Gastrocnemius medialis (tissue), 4 donors: ENCODE measurements around the gene AGPAT3. TPM values are rescaled to one million over a fixed set of nuclear protein-coding genes. Genes with fewer than 3 reads are reported as not detected.
A peak's percentile ranks its signal among the peaks of the same experiment; 100 is the strongest.

Experiments used
- ATAC-seq, 2 donors: fragments of 150-250 bp; one replicate each; pipeline ENCODE4 v1.9.1; 2016
- DNase-seq, 2 donors: peaks; one replicate each; pipeline ENCODE4 v3.0.0-alpha.2; 2019
- H3K27ac ChIP-seq, 4 donors: fragments of 200-600 bp; sonication (generic); 1 replicate in 1 of 4; 2 replicates in 3 of 4; pipeline ENCODE4 v1.5.1; 2016 to 2018; ENCODE audit warnings: mild to moderate bottlenecking in 2 of 4, moderate library complexity in 1 of 4
- H3K27me3 ChIP-seq, 3 donors: fragments of 200-600 bp; sonication (generic) in 2 of 3; 1 replicate in 1 of 3; 2 replicates in 2 of 3; pipeline versions ENCODE4 v1.5.1 to v1.6.0; 2016 to 2019; ENCODE audit warnings: mild to moderate bottlenecking in 1 of 3, moderate library complexity in 1 of 3
- H3K36me3 ChIP-seq, 2 donors: fragments of 200-600 bp; sonication (generic) in 1 of 2; one replicate each; pipeline ENCODE4 v1.5.1; 2017 to 2018
- H3K4me1 ChIP-seq, 2 donors: fragments of 200-600 bp; sonication (generic) in 1 of 2; one replicate each; pipeline ENCODE4 v1.5.1; 2016 to 2017; ENCODE audit warnings: mild to moderate bottlenecking in 2 of 2
- H3K4me3 ChIP-seq, 4 donors: fragments of 200-600 bp; sonication (generic) in 3 of 4; 1 replicate in 1 of 4; 2 replicates in 3 of 4; pipeline ENCODE4 v1.5.1; 2016 to 2019; ENCODE audit warnings: mild to moderate bottlenecking in 2 of 4
- H3K9me3 ChIP-seq, 3 donors: fragments of 200-600 bp; sonication (generic) in 2 of 3; 1 replicate in 1 of 3; 2 replicates in 2 of 3; pipeline ENCODE4 v1.5.1; 2016 to 2019
- POLR2A ChIP-seq, 2 donors: fragments of 450-650 bp; IDR thresholded peaks; one replicate each; pipeline ENCODE4 v1.6.1; 2017; ENCODE audit warnings: antibody characterized with exemption in 2 of 2, mild to moderate bottlenecking in 2 of 2, moderate library complexity in 2 of 2
- in situ Hi-C, 4 donors: fragments of 200-750 bp; cut with MboI; loops; one replicate each; pipeline versions ENCODE4 v1.15.0 to v1.8.0; 2017; ENCODE audit warnings: low sequenced_read_pairs in 4 of 4
- intact Hi-C: fragments of 100-400 bp; cut with DNase I; formaldehyde crosslinking; loops from one replicate; pipeline ENCODE4 v1.15.1; 2023; ENCODE audit warnings: low total_unique reads
- total RNA-seq, 4 donors: library from RNA; depleted of rRNA; stranded (reverse); fragments of >200 nt; gene quantifications; one replicate each; pipeline versions ENCODE4 v1.1.0 to v1.2.3, GENCODE V29; 2016
- TF ChIP-seq, protein P1 (sequence below), 5 experiments: fragments of 450-650 bp in 3 of 5; fragments of 200-600 bp in 2 of 5; sonication (generic) in 2 of 5; IDR thresholded peaks in 4 of 5; conservative IDR thresholded peaks in 1 of 5; 1 replicate in 4 of 5; 2 replicates in 1 of 5; pipeline ENCODE4 v1.5.1; 2016 to 2019; ENCODE audit warnings: antibody characterized with exemption in 5 of 5, mild to moderate bottlenecking in 3 of 5, moderate library complexity in 3 of 5

AGPAT3 gene
- total RNA-seq, 4 donors from 2014 or later: 44.2 to 102 (median 59.3) TPM

GRCh38 chr21:43948740-43949498 lies 83.9 kb downstream of the AGPAT3 start:
- Histone ChIP-seq H3K4me3 (no peak overlapping the region), H3K4me1 (peaks cover 18 to 21% of the 10 kb centered on the region in 2 donors), H3K9me3 (no peaks in the 10 kb centered on the region), H3K27ac (no peak overlapping the region), H3K36me3 (no peaks in the 10 kb centered on the region), H3K27me3 (no peaks in the 10 kb centered on the region)
- DNase-seq (no peak), ATAC-seq (no peak)
- intact Hi-C loops (no loop called here), in situ Hi-C loops (loop anchor here in 1 of 4 donors (25.0 kb wide), 1 partner anchor 112 kb away; no protein-coding TSS in a partner anchor)
- TF ChIP-seq, protein P1, sequence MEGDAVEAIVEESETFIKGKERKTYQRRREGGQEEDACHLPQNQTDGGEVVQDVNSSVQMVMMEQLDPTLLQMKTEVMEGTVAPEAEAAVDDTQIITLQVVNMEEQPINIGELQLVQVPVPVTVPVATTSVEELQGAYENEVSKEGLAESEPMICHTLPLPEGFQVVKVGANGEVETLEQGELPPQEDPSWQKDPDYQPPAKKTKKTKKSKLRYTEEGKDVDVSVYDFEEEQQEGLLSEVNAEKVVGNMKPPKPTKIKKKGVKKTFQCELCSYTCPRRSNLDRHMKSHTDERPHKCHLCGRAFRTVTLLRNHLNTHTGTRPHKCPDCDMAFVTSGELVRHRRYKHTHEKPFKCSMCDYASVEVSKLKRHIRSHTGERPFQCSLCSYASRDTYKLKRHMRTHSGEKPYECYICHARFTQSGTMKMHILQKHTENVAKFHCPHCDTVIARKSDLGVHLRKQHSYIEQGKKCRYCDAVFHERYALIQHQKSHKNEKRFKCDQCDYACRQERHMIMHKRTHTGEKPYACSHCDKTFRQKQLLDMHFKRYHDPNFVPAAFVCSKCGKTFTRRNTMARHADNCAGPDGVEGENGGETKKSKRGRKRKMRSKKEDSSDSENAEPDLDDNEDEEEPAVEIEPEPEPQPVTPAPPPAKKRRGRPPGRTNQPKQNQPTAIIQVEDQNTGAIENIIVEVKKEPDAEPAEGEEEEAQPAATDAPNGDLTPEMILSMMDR (IDR thresholded peaks at IDR 0.05 in 4 of 5, conservative IDR thresholded peaks at IDR 0.05 in 1 of 5): no peak
- no peak for TF ChIP-seq POLR2A (IDR thresholded peaks at IDR 0.05)

DNA sequence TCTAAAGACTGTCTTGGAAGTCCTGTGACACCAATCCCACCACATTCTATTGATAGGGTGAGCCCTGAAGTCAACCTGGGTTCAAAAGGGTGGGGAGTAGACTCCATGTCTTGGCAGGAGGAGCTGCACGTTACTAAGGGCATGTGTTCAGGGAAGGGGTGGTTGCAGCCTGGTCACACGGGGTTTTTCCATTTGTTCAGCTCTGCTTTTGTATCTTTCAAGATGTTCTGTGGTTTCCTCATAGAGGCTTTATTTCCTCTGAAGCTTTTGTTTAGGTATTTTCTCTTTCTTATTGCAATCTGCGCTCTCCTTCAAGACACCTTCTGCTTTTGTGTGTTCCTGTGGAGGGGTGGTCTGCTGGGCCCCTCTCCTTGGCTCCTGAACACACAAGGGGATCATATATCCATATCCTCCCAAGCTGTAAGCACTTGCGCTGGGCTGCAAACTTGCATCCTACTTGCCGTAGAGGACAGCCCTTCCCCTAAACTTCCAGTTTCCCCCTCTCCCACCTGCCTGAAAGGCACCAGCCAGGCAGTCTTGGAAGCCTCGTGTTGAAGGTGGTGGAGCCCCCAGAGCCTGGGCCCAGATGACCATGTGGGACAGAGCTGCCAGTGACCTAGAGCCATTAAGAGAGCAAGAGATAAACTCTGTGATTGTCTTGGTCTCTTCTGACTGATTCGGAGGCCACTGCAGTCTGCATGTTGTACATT lies 84.6 kb downstream of the AGPAT3 start:
- no peaks in the 10 kb centered on the region for H3K9me3 ChIP-seq
- intact Hi-C loops: loop anchor here (5.0 kb wide), 1 partner anchor 122 kb away; no protein-coding TSS in a partner anchor
- ATAC-seq: no peak
- H3K27me3 ChIP-seq: no peaks in the 10 kb centered on the region
- no peaks in the 10 kb centered on the region for H3K36me3 ChIP-seq
- H3K4me3 ChIP-seq: no peak overlapping the region
- TF ChIP-seq, protein P1 (IDR thresholded peaks at IDR 0.05 in 4 of 5, conservative IDR thresholded peaks at IDR 0.05 in 1 of 5): no peak
- no peak for TF ChIP-seq POLR2A (IDR thresholded peaks at IDR 0.05)
- H3K4me1 ChIP-seq: peaks cover 23% of the 10 kb centered on the region in 2 donors
- in situ Hi-C loops: loop anchor here in 1 of 4 donors (25.0 kb wide), 1 partner anchor 112 kb away; no protein-coding TSS in a partner anchor
- no peak for DNase-seq
- H3K27ac ChIP-seq: peak overlapping the region in 2 of 4 donors; percentile 16 to 19

GRCh38 chr21:43950481-43950880 lies 85.5 kb downstream of the AGPAT3 start:
- intact Hi-C loops: loop anchor here (5.0 kb wide), 1 partner anchor 123 kb away; no protein-coding TSS in a partner anchor
- no peak for DNase-seq
- Histone ChIP-seq H3K36me3 (no peaks in the 10 kb centered on the region), H3K9me3 (no peaks in the 10 kb centered on the region), H3K4me1 (peaks cover 23 to 31% of the 10 kb centered on the region in 2 donors), H3K27ac (peak overlapping the region in 1 of 4 donors; percentile 91), H3K27me3 (no peaks in the 10 kb centered on the region), H3K4me3 (no peak overlapping the region)
- in situ Hi-C loops: no loop called here
- ATAC-seq: no peak
- TF ChIP-seq POLR2A (IDR thresholded peaks at IDR 0.05): no peak
- TF ChIP-seq, protein P1 (IDR thresholded peaks at IDR 0.05 in 4 of 5, conservative IDR thresholded peaks at IDR 0.05 in 1 of 5): no peak

GRCh38 chr21:43950936-43951335 lies 85.9 kb downstream of the AGPAT3 start:
- H3K9me3 ChIP-seq: no peaks in the 10 kb centered on the region

More at GRCh38 chr21:43950936-43951335, 85.9 kb downstream of the AGPAT3 start:
- Histone ChIP-seq H3K4me3 (no peak overlapping the region), H3K4me1 (peaks cover 22 to 35% of the 10 kb centered on the region in 2 donors), H3K27ac (peak overlapping the region in 3 of 4 donors; percentile 35 to 91 (median 80)), H3K36me3 (no peaks in the 10 kb centered on the region), H3K27me3 (no peaks in the 10 kb centered on the region)
- TF ChIP-seq POLR2A (IDR thresholded peaks at IDR 0.05): no peak
- TF ChIP-seq, protein P1 (IDR thresholded peaks at IDR 0.05 in 4 of 5, conservative IDR thresholded peaks at IDR 0.05 in 1 of 5): no peak
- intact Hi-C loops (loop anchor here (5.0 kb wide), 1 partner anchor 124 kb away; no protein-coding TSS in a partner anchor), in situ Hi-C loops (no loop called here)
- ATAC-seq (no peak), DNase-seq (no peak)
